ENCODE data around the gene PCBP3.
"Not testable (repeated sequence)": the region's sequence is repeated elsewhere in the genome, so short reads cannot be mapped to it uniquely, and the experiment has no call there.

PCBP3 gene

GRCh38 chr21:45954921-45955320 is 311.4 kb downstream of the PCBP3 start:
- H3K4me3 ChIP-seq (ENCODE audit: low read length), result no peak overlapping the region
- WGBS (ENCODE audit: insufficient coverage, insufficient read length), result no CpG with 5 or more reads among the region's 6 CpGs
- H3K4me1 ChIP-seq (ENCODE audit: control insufficient read depth, insufficient read depth, low read length), result no peaks in the 10 kb centered on the region
- no peak for DNase-seq (ENCODE audit: low read depth, low spot score)
- no peaks in the 10 kb centered on the region; the same call in 1 of the 2 replicates for H3K9me3 ChIP-seq (ENCODE audit: control insufficient read depth, insufficient read depth, low read length)
- no peak overlapping the region for H3K27ac ChIP-seq (ENCODE audit: low read length)
- H3K27me3 ChIP-seq (ENCODE audit: control insufficient read depth, insufficient read depth, low read length), result no peaks in the 10 kb centered on the region
- no peaks in the 10 kb centered on the region for H3K36me3 ChIP-seq (ENCODE audit: control insufficient read depth, insufficient read depth, low read length)

GRCh38 chr21:45957551-45957950 is 314.0 kb downstream of the PCBP3 start:
- DNase-seq (ENCODE audit: low read depth, low spot score), result no peak
- Histone ChIP-seq H3K4me1 (ENCODE audit: control insufficient read depth, insufficient read depth, low read length) (no peaks in the 10 kb centered on the region), H3K36me3 (ENCODE audit: control insufficient read depth, insufficient read depth, low read length) (no peaks in the 10 kb centered on the region), H3K9me3 (ENCODE audit: control insufficient read depth, insufficient read depth, low read length) (no peaks in the 10 kb centered on the region; the same call in 1 of the 2 replicates), H3K4me3 (ENCODE audit: low read length) (no peak overlapping the region), H3K27me3 (ENCODE audit: control insufficient read depth, insufficient read depth, low read length) (no peaks in the 10 kb centered on the region), H3K27ac (ENCODE audit: low read length) (no peak overlapping the region)
- no CpG with 5 or more reads among the region's 4 CpGs for WGBS (ENCODE audit: insufficient coverage, insufficient read length)

GRCh38 chr21:45957981-45958600 is 314.6 kb downstream of the PCBP3 start:
- Histone ChIP-seq H3K4me1 (ENCODE audit: control insufficient read depth, insufficient read depth, low read length) (no peaks in the 10 kb centered on the region), H3K27me3 (ENCODE audit: control insufficient read depth, insufficient read depth, low read length) (no peaks in the 10 kb centered on the region), H3K36me3 (ENCODE audit: control insufficient read depth, insufficient read depth, low read length) (no peaks in the 10 kb centered on the region), H3K9me3 (ENCODE audit: control insufficient read depth, insufficient read depth, low read length) (no peaks in the 10 kb centered on the region; the same call in 1 of the 2 replicates), H3K27ac (ENCODE audit: low read length) (no peak overlapping the region), H3K4me3 (ENCODE audit: low read length) (no peak overlapping the region)
- DNase-seq (ENCODE audit: low read depth, low spot score), result no peak
- no CpG with 5 or more reads among the region's 7 CpGs for WGBS (ENCODE audit: insufficient coverage, insufficient read length)

GRCh38 chr21:45959182-45959581 is 315.7 kb downstream of the PCBP3 start:
- H3K27ac ChIP-seq (ENCODE audit: low read length), result no peak overlapping the region
- no CpG with 5 or more reads among the region's 5 CpGs for WGBS (ENCODE audit: insufficient coverage, insufficient read length)
- H3K9me3 ChIP-seq (ENCODE audit: control insufficient read depth, insufficient read depth, low read length), result no peaks in the 10 kb centered on the region; the same call in 1 of the 2 replicates
- no peaks in the 10 kb centered on the region for H3K27me3 ChIP-seq (ENCODE audit: control insufficient read depth, insufficient read depth, low read length)
- no peaks in the 10 kb centered on the region for H3K36me3 ChIP-seq (ENCODE audit: control insufficient read depth, insufficient read depth, low read length)
- no peak for DNase-seq (ENCODE audit: low read depth, low spot score)
- H3K4me1 ChIP-seq (ENCODE audit: control insufficient read depth, insufficient read depth, low read length), result no peaks in the 10 kb centered on the region
- H3K4me3 ChIP-seq (ENCODE audit: low read length), result no peak overlapping the region

- Histone ChIP-seq H3K9me3 (ENCODE audit: control insufficient read depth, insufficient read depth, low read length) (peaks cover 4% of the 10 kb centered on the region), H3K27ac (ENCODE audit: low read length) (no peak overlapping the region), H3K4me3 (ENCODE audit: low read length) (no peak overlapping the region), H3K27me3 (ENCODE audit: control insufficient read depth, insufficient read depth, low read length) (no peaks in the 10 kb centered on the region), H3K4me1 (ENCODE audit: control insufficient read depth, insufficient read depth, low read length) (no peaks in the 10 kb centered on the region), H3K36me3 (ENCODE audit: control insufficient read depth, insufficient read depth, low read length) (no peaks in the 10 kb centered on the region)
- no peak for DNase-seq (ENCODE audit: low read depth, low spot score)
- WGBS (ENCODE audit: insufficient coverage, insufficient read length), result no CpG with 5 or more reads among the region's 11 CpGs
Measured at GRCh38 chr21:45959779-45960390, 316.4 kb downstream of the PCBP3 start.

GRCh38 chr21:45961408-45961807 is 317.9 kb downstream of the PCBP3 start:
- not testable (repeated sequence) for H3K27ac ChIP-seq (ENCODE audit: low read length); H3K36me3 ChIP-seq (ENCODE audit: control insufficient read depth, insufficient read depth, low read length); H3K4me1 ChIP-seq (ENCODE audit: control insufficient read depth, insufficient read depth, low read length); H3K4me3 ChIP-seq (ENCODE audit: low read length); DNase-seq (ENCODE audit: low read depth, low spot score); H3K9me3 ChIP-seq (ENCODE audit: control insufficient read depth, insufficient read depth, low read length); H3K27me3 ChIP-seq (ENCODE audit: control insufficient read depth, insufficient read depth, low read length)
- WGBS (ENCODE audit: insufficient coverage, insufficient read length), result no CpG with 5 or more reads among the region's 2 CpGs

- WGBS (ENCODE audit: insufficient coverage, insufficient read length), result no CpG with 5 or more reads among the region's 4 CpGs
- Histone ChIP-seq H3K27ac (ENCODE audit: low read length) (no peak overlapping the region), H3K27me3 (ENCODE audit: control insufficient read depth, insufficient read depth, low read length) (no peaks in the 10 kb centered on the region), H3K4me3 (ENCODE audit: low read length) (no peak overlapping the region), H3K4me1 (ENCODE audit: control insufficient read depth, insufficient read depth, low read length) (no peaks in the 10 kb centered on the region), H3K36me3 (ENCODE audit: control insufficient read depth, insufficient read depth, low read length) (no peaks in the 10 kb centered on the region), H3K9me3 (ENCODE audit: control insufficient read depth, insufficient read depth, low read length) (peaks cover 5% of the 10 kb centered on the region)
- DNase-seq (ENCODE audit: low read depth, low spot score), result no peak
Measured at GRCh38 chr21:45962531-45963231, 319.2 kb downstream of the PCBP3 start.

- Histone ChIP-seq H3K27ac (ENCODE audit: low read length) (no peak overlapping the region), H3K36me3 (ENCODE audit: control insufficient read depth, insufficient read depth, low read length) (no peaks in the 10 kb centered on the region), H3K4me3 (ENCODE audit: low read length) (no peak overlapping the region), H3K9me3 (ENCODE audit: control insufficient read depth, insufficient read depth, low read length) (peaks cover 5% of the 10 kb centered on the region), H3K27me3 (ENCODE audit: control insufficient read depth, insufficient read depth, low read length) (no peaks in the 10 kb centered on the region), H3K4me1 (ENCODE audit: control insufficient read depth, insufficient read depth, low read length) (no peaks in the 10 kb centered on the region)
- DNase-seq (ENCODE audit: low read depth, low spot score), result no peak
- WGBS (ENCODE audit: insufficient coverage, insufficient read length), result no CpG with 5 or more reads among the region's 3 CpGs
Measured at GRCh38 chr21:45963232-45963570, 319.7 kb downstream of the PCBP3 start.

GRCh38 chr21:45964649-45965048 is 321.1 kb downstream of the PCBP3 start:
- Histone ChIP-seq H3K4me1 (ENCODE audit: control insufficient read depth, insufficient read depth, low read length) (no peaks in the 10 kb centered on the region), H3K27ac (ENCODE audit: low read length) (no peak overlapping the region), H3K27me3 (ENCODE audit: control insufficient read depth, insufficient read depth, low read length) (no peaks in the 10 kb centered on the region), H3K9me3 (ENCODE audit: control insufficient read depth, insufficient read depth, low read length) (peaks cover 5% of the 10 kb centered on the region), H3K36me3 (ENCODE audit: control insufficient read depth, insufficient read depth, low read length) (no peaks in the 10 kb centered on the region), H3K4me3 (ENCODE audit: low read length) (no peak overlapping the region)
- WGBS (ENCODE audit: insufficient coverage, insufficient read length), result no CpG with 5 or more reads among the region's 1 CpG
- no peak for DNase-seq (ENCODE audit: low read depth, low spot score)

- H3K4me3 ChIP-seq (ENCODE audit: low read length), result no peak overlapping the region
- DNase-seq (ENCODE audit: low read depth, low spot score), result no peak
- peaks cover 5% of the 10 kb centered on the region for H3K9me3 ChIP-seq (ENCODE audit: control insufficient read depth, insufficient read depth, low read length)
- no peaks in the 10 kb centered on the region for H3K36me3 ChIP-seq (ENCODE audit: control insufficient read depth, insufficient read depth, low read length)
- WGBS (ENCODE audit: insufficient coverage, insufficient read length), result no CpG with 5 or more reads among the region's 4 CpGs
- no peak overlapping the region for H3K27ac ChIP-seq (ENCODE audit: low read length)
- H3K4me1 ChIP-seq (ENCODE audit: control insufficient read depth, insufficient read depth, low read length), result no peaks in the 10 kb centered on the region
- H3K27me3 ChIP-seq (ENCODE audit: control insufficient read depth, insufficient read depth, low read length), result no peaks in the 10 kb centered on the region
Measured at GRCh38 chr21:45965084-45965809, 321.7 kb downstream of the PCBP3 start.
